ENCODE measurements around the gene SRGAP2B.
"Not testable (repeated sequence)": the region's sequence is repeated elsewhere in the genome, so short reads cannot be mapped to it uniquely, and the experiment has no call there.

The SRGAP2B gene

GRCh38 chr1:145095284-145096057 lies at the start of gene SRGAP2B, which contains the start of gene FAM72D:
Gene SRGAP2B (minus strand): TSS chr1:145095328. CDS start chr1:145092901, 2,427 bp downstream.
Gene FAM72D (plus strand): TSS chr1:145095974. CDS start chr1:145096848, 874 bp downstream.
- H3K27ac ChIP-seq, result not testable (repeated sequence)

GRCh38 chr1:145144264-145144913 lies 49.3 kb upstream of the SRGAP2B start:
- not testable (repeated sequence) for H3K27ac ChIP-seq

- not testable (repeated sequence) for H3K27ac ChIP-seq
Measured at GRCh38 chr1:145140549-145140948, 45.4 kb upstream of the SRGAP2B start.

- H3K27ac ChIP-seq, result not testable (repeated sequence)
Measured at GRCh38 chr1:145134476-145134875, 39.3 kb upstream of the SRGAP2B start.

- not testable (repeated sequence) for H3K27ac ChIP-seq
Measured at GRCh38 chr1:145128697-145129469, 33.8 kb upstream of the SRGAP2B start.

GRCh38 chr1:145127144-145127543 lies 32.0 kb upstream of the SRGAP2B start:
- H3K27ac ChIP-seq, result not testable (repeated sequence)

GRCh38 chr1:145125112-145125511 lies 30.0 kb upstream of the SRGAP2B start:
- not testable (repeated sequence) for H3K27ac ChIP-seq

- not testable (repeated sequence) for H3K27ac ChIP-seq
Measured at GRCh38 chr1:145123992-145124641, 29.0 kb upstream of the SRGAP2B start.

- H3K27ac ChIP-seq, result not testable (repeated sequence)
Measured at GRCh38 chr1:145123062-145123395, 27.9 kb upstream of the SRGAP2B start.

GRCh38 chr1:145122344-145123061 lies 27.4 kb upstream of the SRGAP2B start:
- H3K27ac ChIP-seq, result not testable (repeated sequence)

GRCh38 chr1:145119842-145120241 lies 24.7 kb upstream of the SRGAP2B start:
- H3K27ac ChIP-seq, result not testable (repeated sequence)

- not testable (repeated sequence) for H3K27ac ChIP-seq
Measured at GRCh38 chr1:145115587-145116493, 20.7 kb upstream of the SRGAP2B start.

GRCh38 chr1:145114560-145115057 lies 19.5 kb upstream of the SRGAP2B start:
- not testable (repeated sequence) for H3K27ac ChIP-seq

- H3K27ac ChIP-seq, result not testable (repeated sequence)
Measured at GRCh38 chr1:145112703-145113102, 17.6 kb upstream of the SRGAP2B start.

- H3K27ac ChIP-seq, result not testable (repeated sequence)
Measured at GRCh38 chr1:145111674-145112073, 16.5 kb upstream of the SRGAP2B start.

- H3K27ac ChIP-seq, result not testable (repeated sequence)
Measured at GRCh38 chr1:145103294-145103693, 8.2 kb upstream of the SRGAP2B start.

GRCh38 chr1:145101725-145102124 lies 6.6 kb upstream of the SRGAP2B start:
- not testable (repeated sequence) for H3K27ac ChIP-seq

GRCh38 chr1:145094655-145095211 lies 395 bp downstream of the SRGAP2B start:
- H3K27ac ChIP-seq, result not testable (repeated sequence)

- not testable (repeated sequence) for H3K27ac ChIP-seq
Measured at GRCh38 chr1:145093517-145094149, 1.5 kb downstream of the SRGAP2B start.
